SU-DHL-6 (cell line): ENCODE data around the gene DCN.

Source experiments
- H2AFZ ChIP-seq: fragments of 200-600 bp; sonication (generic); 2 replicates; pipeline ENCODE4 v1.6.1; 2014; ENCODE audit warnings: low read depth, mild to moderate bottlenecking, moderate library complexity, mixed read lengths, antibody characterized with exemption, low read length; ENCODE audit not compliant: severe bottlenecking
- H3F3A ChIP-seq: fragments of 200-600 bp; shearing (Covaris generic); 2 replicates; pipeline ENCODE4 v1.6.0; 2016; ENCODE audit warnings: antibody characterized with exemption, mild to moderate bottlenecking; ENCODE audit not compliant: insufficient read depth
- H3K27ac ChIP-seq: fragments of 200-600 bp; sonication (generic); 2 replicates; pipeline ENCODE4 v1.5.1; 2016; ENCODE audit warnings: low read depth, mild to moderate bottlenecking, low read length, moderate library complexity, mixed read lengths
- H3K27me3 ChIP-seq: fragments of 200-600 bp; sonication (generic), shearing (Covaris generic); 2 replicates; pipeline ENCODE4 v1.6.0; 2014; ENCODE audit warnings: mild to moderate bottlenecking, low read length
- H3K36me3 ChIP-seq: fragments of 200-600 bp; sonication (generic); 2 replicates; pipeline ENCODE4 v1.6.1; 2014; ENCODE audit warnings: mild to moderate bottlenecking, low read length, mixed read lengths
- H3K4me2 ChIP-seq: fragments of 300-600, 200-600 bp; shearing (Covaris generic), sonication (generic); 2 replicates; pipeline ENCODE4 v1.6.0; 2014; ENCODE audit warnings: low read length, low read depth, mild to moderate bottlenecking; ENCODE audit not compliant: poor library complexity, severe bottlenecking
- H3K4me3 ChIP-seq: fragments of 200-600 bp; sonication (generic); 2 replicates; pipeline ENCODE4 v1.5.1; 2014; ENCODE audit warnings: antibody characterized with exemption, low read length, mild to moderate bottlenecking, mixed read lengths; ENCODE audit not compliant: insufficient read depth, poor library complexity, severe bottlenecking
- H3K79me2 ChIP-seq: fragments of 200-600 bp; sonication (generic); 2 replicates; pipeline ENCODE4 v1.6.1; 2014; ENCODE audit warnings: mild to moderate bottlenecking, low read length, moderate library complexity; ENCODE audit not compliant: insufficient read depth
- H3K9ac ChIP-seq: fragments of 200-600 bp; sonication (generic); 2 replicates; pipeline ENCODE4 v1.7.0; 2014; ENCODE audit warnings: mild to moderate bottlenecking, low read length
- H3K9me2 ChIP-seq: fragments of 200-600 bp; sonication (generic); replicated peaks from 2 replicates; pipeline ENCODE4 v1.6.1; 2014; ENCODE audit warnings: low read length; ENCODE audit not compliant: insufficient read depth
- H3K9me3 ChIP-seq: fragments of 200-600 bp; sonication (generic); 2 replicates; pipeline ENCODE4 v1.6.1; 2014; ENCODE audit warnings: low read length, mixed read lengths; ENCODE audit not compliant: insufficient read depth
- H4K20me1 ChIP-seq: fragments of 200-600 bp; sonication (generic); 2 replicates; pipeline ENCODE4 v1.6.1; 2014; ENCODE audit warnings: low read depth, mild to moderate bottlenecking, antibody characterized with exemption, low read length, moderate library complexity, mixed read lengths
- CTCF ChIP-seq: fragments of 200-600 bp; sonication (generic); IDR thresholded peaks from one replicate; pipeline ENCODE4 v1.5.1; 2017; ENCODE audit warnings: antibody characterized with exemption, mild to moderate bottlenecking, low read length, moderate library complexity; ENCODE audit not compliant: insufficient read depth, poor library complexity, severe bottlenecking
- EZH2phosphoT487 ChIP-seq: fragments of 200-600 bp; sonication (generic), shearing (Covaris generic); conservative IDR thresholded peaks from 2 replicates; pipeline ENCODE4 v1.6.1; 2018; ENCODE audit warnings: mild to moderate bottlenecking, antibody characterized with exemption, low read length, moderate library complexity, mixed read lengths

The DCN gene

GRCh38 chr12:91202390-91202789 is 19.8 kb upstream of the DCN start:
- Histone ChIP-seq H3K27me3 (no peaks in the 10 kb centered on the region), H3K79me2 (no peaks in the 10 kb centered on the region), H3K27ac (no peak overlapping the region), H3K9me2 (no peaks in the 10 kb centered on the region), H2AFZ (no peak overlapping the region), H3K4me2 (no peak overlapping the region), H3K9me3 (no peaks in the 10 kb centered on the region), H3F3A (no peaks in the 10 kb centered on the region), H3K9ac (no peak overlapping the region), H3K36me3 (no peaks in the 10 kb centered on the region), H4K20me1 (no peaks in the 10 kb centered on the region), H3K4me3 (no peak overlapping the region)
- TF ChIP-seq CTCF (no peak), EZH2phosphoT487 (no peak)

GRCh38 chr12:91196436-91196835 is 13.8 kb upstream of the DCN start:
- TF ChIP-seq CTCF (no peak), EZH2phosphoT487 (no peak)
- H3K9me2 ChIP-seq, result no peaks in the 10 kb centered on the region

GRCh38 chr12:91194500-91194899 is 11.9 kb upstream of the DCN start:
- H3K9me3 ChIP-seq, result no peaks in the 10 kb centered on the region
- H2AFZ ChIP-seq, result no peak overlapping the region
- no peak overlapping the region for H3K4me2 ChIP-seq
- H3F3A ChIP-seq, result no peaks in the 10 kb centered on the region
- H3K27me3 ChIP-seq, result no peaks in the 10 kb centered on the region
- no peaks in the 10 kb centered on the region for H3K36me3 ChIP-seq
- H3K9ac ChIP-seq, result no peak overlapping the region
- no peak overlapping the region for H3K27ac ChIP-seq
- H3K9me2 ChIP-seq, result no peaks in the 10 kb centered on the region
- no peak for TF ChIP-seq CTCF
- no peak for TF ChIP-seq EZH2phosphoT487
- H4K20me1 ChIP-seq, result no peaks in the 10 kb centered on the region
- H3K79me2 ChIP-seq, result no peaks in the 10 kb centered on the region
- no peak overlapping the region for H3K4me3 ChIP-seq

More at GRCh38 chr12:91196436-91196835, 13.8 kb upstream of the DCN start:
- Histone ChIP-seq H3K36me3 (no peaks in the 10 kb centered on the region), H3K9ac (no peak overlapping the region), H3K4me2 (no peak overlapping the region), H3F3A (no peaks in the 10 kb centered on the region), H3K27me3 (no peaks in the 10 kb centered on the region), H3K4me3 (no peak overlapping the region), H3K27ac (no peak overlapping the region), H3K79me2 (no peaks in the 10 kb centered on the region), H2AFZ (no peak overlapping the region), H4K20me1 (no peaks in the 10 kb centered on the region), H3K9me3 (no peaks in the 10 kb centered on the region)
